ENCODE data around the gene TBCK. TPM values are rescaled to one million over a fixed set of nuclear protein-coding genes. Genes with fewer than 3 reads are reported as not detected.
"Not testable (repeated sequence)": the region's sequence is repeated elsewhere in the genome, so short reads cannot be mapped to it uniquely, and the experiment has no call there.

The TBCK gene
- total RNA-seq, 1 donor from 2014 or later, result 12.0 TPM

DNA sequence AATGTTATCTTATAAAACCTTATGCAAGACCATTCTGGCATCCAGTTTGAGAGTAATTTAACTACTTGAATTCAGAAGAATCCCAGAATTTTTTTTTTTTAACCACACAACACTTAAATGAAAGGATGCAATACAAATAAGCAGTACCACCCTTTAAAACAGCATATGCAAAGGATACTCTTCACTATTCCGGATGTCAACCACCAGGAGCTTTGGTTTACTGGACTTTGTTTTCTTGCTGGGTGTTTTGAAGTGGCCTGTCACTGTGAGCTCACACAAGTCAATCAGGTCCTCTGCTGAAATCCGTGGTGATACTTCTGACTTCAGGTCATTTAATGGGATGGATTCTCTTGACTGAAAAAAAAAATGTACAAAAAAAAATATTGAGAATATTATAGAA lies 200.0 kb downstream of the TBCK start:
- H3K4me3 ChIP-seq (ENCODE audit: low read depth, low read length), result no peak overlapping the region
- no peaks in the 10 kb centered on the region for H3K36me3 ChIP-seq (ENCODE audit: control insufficient read depth, insufficient read depth, low read length)
- TF ChIP-seq, protein P1, sequence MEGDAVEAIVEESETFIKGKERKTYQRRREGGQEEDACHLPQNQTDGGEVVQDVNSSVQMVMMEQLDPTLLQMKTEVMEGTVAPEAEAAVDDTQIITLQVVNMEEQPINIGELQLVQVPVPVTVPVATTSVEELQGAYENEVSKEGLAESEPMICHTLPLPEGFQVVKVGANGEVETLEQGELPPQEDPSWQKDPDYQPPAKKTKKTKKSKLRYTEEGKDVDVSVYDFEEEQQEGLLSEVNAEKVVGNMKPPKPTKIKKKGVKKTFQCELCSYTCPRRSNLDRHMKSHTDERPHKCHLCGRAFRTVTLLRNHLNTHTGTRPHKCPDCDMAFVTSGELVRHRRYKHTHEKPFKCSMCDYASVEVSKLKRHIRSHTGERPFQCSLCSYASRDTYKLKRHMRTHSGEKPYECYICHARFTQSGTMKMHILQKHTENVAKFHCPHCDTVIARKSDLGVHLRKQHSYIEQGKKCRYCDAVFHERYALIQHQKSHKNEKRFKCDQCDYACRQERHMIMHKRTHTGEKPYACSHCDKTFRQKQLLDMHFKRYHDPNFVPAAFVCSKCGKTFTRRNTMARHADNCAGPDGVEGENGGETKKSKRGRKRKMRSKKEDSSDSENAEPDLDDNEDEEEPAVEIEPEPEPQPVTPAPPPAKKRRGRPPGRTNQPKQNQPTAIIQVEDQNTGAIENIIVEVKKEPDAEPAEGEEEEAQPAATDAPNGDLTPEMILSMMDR (IDR thresholded peaks at IDR 0.05; ENCODE audit: insufficient read depth, low read length, poor library complexity, severe bottlenecking), result no peak
- DNase-seq (ENCODE audit: low read depth), result no peak
- no peaks in the 10 kb centered on the region for H3K27me3 ChIP-seq (ENCODE audit: control insufficient read depth, insufficient read depth, low read length)

DNA sequence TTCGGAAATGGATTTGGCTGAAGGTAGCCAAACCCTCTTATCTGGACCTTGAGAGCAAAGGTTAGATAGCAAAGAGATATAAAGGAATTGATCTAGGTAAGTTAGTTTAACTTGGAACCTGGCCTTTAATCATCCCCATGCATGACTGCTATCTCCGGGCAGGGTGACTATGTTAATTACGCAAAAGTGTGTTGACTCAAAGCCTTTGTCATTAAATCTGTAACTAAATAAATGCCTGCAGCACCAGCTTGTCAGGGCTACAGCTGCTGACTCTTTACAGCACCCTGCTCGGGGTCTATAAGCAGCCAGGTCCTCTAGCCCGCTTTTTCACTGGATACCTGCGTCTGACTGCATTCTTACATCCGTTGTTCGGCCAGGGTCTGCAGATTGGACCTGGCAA lies 201.7 kb downstream of the TBCK start:
- no peaks in the 10 kb centered on the region for H3K36me3 ChIP-seq (ENCODE audit: control insufficient read depth, insufficient read depth, low read length)
- H3K27me3 ChIP-seq (ENCODE audit: control insufficient read depth, insufficient read depth, low read length), result no peaks in the 10 kb centered on the region
- H3K4me3 ChIP-seq (ENCODE audit: low read depth, low read length), result no peak overlapping the region
- TF ChIP-seq, protein P1 (IDR thresholded peaks at IDR 0.05; ENCODE audit: insufficient read depth, low read length, poor library complexity, severe bottlenecking), result no peak
- DNase-seq (ENCODE audit: low read depth), result no peak

DNA sequence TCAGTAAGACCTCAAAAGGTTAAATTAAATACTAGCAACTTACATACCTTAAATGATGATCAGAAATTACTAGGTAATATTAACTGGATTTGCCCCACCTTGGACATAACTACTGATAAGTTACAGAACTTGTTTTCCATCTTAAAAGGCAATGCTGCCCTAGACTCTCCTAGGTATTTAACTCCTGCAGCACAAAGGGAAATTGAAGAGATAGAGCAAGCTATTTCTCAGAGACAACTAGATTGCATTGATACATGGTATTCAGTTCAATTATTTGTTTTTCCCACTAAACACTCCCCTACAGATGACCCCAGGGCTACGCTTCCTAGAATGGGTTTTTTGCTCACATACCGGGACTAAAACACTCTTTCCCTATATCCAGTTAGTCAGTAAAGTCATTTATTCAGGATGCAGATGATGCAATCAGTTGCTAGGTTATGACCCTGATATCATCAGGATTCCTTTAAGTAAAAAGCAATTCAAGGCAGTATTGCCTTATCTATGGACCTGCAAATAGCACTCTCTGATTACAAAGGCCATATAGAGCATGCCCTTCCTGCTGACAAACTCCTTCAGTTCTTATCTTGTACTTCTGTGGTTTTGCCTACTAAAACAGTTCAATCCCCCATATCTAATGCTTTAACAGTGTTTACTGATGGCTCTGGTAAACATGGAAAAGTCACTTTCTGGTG lies 204.1 kb downstream of the TBCK start:
- H3K4me3 ChIP-seq (ENCODE audit: low read depth, low read length); DNase-seq (ENCODE audit: low read depth); H3K27me3 ChIP-seq (ENCODE audit: control insufficient read depth, insufficient read depth, low read length); H3K36me3 ChIP-seq (ENCODE audit: control insufficient read depth, insufficient read depth, low read length): not testable (repeated sequence)

DNA sequence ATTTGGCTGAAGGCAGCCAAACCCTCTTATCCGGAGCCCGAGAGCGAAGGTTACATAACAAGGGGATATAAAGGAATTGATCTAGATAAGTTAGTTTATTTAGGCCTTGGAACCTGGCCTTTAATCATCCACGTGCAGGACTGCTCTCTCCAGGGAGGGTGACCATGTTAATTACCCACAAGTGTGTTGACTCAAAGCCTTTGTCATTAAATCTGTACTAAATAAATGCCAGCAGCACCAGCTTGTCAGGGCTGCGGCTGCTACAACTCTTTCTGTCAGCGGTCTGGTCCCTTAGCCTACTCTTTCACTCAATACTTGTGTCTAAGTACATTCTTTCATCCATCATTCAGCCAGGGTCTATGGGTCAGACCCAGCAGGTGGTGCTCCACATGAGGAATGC lies 206.1 kb downstream of the TBCK start:
- H3K36me3 ChIP-seq (ENCODE audit: control insufficient read depth, insufficient read depth, low read length), result no peaks in the 10 kb centered on the region
- H3K4me3 ChIP-seq (ENCODE audit: low read depth, low read length), result no peak overlapping the region
- DNase-seq (ENCODE audit: low read depth), result no peak
- TF ChIP-seq, protein P1 (IDR thresholded peaks at IDR 0.05; ENCODE audit: insufficient read depth, low read length, poor library complexity, severe bottlenecking), result no peak
- no peaks in the 10 kb centered on the region for H3K27me3 ChIP-seq (ENCODE audit: control insufficient read depth, insufficient read depth, low read length)

DNA sequence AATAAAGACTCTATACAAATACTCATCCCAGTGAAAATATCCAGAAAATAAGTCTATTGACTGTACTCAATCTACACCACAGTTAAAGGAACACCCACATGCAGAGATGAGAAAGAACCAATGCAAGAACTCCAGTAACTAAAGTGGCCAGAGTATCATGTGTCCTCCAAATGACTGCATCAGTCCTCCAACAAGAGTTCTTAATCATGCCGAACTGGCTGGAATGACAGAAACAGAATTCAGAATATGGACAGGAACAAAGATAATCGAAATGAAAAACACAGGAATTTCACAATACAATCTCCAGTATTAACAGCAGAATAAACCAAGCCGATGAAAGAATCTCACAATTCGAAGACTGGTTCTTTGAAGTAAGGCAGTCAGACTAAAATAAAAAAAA lies 210.3 kb downstream of the TBCK start:
- no peak for DNase-seq (ENCODE audit: low read depth)
- TF ChIP-seq, protein P1 (IDR thresholded peaks at IDR 0.05; ENCODE audit: insufficient read depth, low read length, poor library complexity, severe bottlenecking), result no peak
- H3K4me3 ChIP-seq (ENCODE audit: low read depth, low read length), result no peak overlapping the region
- H3K36me3 ChIP-seq (ENCODE audit: control insufficient read depth, insufficient read depth, low read length), result no peaks in the 10 kb centered on the region
- H3K27me3 ChIP-seq (ENCODE audit: control insufficient read depth, insufficient read depth, low read length), result no peaks in the 10 kb centered on the region

DNA sequence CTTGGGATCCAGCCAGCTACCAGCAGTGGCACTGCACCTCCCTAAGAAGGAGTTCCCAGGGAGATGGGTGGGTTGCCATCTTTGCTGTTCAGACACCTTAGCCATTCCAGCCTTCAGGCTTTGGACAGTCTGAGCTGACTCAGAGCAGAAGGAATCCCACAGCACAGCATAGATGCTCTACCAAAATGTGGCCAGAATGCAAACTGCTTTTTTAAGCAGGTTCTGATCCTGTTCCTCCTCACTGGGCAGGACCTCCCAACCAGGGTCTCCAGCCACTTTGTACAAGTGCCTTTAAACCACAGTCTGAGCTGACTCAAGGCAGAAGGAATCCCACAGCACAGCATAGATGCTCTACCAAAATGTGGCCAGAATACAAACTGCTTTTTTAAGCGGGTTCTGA lies 211.7 kb downstream of the TBCK start:
- Histone ChIP-seq H3K4me3 (ENCODE audit: low read depth, low read length) (no peak overlapping the region), H3K27me3 (ENCODE audit: control insufficient read depth, insufficient read depth, low read length) (no peaks in the 10 kb centered on the region), H3K36me3 (ENCODE audit: control insufficient read depth, insufficient read depth, low read length) (no peaks in the 10 kb centered on the region)
- TF ChIP-seq, protein P1 (IDR thresholded peaks at IDR 0.05; ENCODE audit: insufficient read depth, low read length, poor library complexity, severe bottlenecking), result no peak
- no peak for DNase-seq (ENCODE audit: low read depth)

Data from kidney epithelial cell (primary cell).